Nasal cavity respiratory epithelium epithelial cell of viscerocranial mucosa (primary cell): ENCODE results near the gene CSDE1. TPM values are rescaled to one million over a fixed set of nuclear protein-coding genes. Genes with fewer than 3 reads are reported as not detected.

Experiments
- total RNA-seq: library from RNA; depleted of rRNA; stranded (reverse); fragments of >200 nt; gene quantifications from 2 replicates; pipeline ENCODE4 v1.2.3, GENCODE V29; 2014

The CSDE1 gene
- 979 and 1,088 TPM in 2 replicates for total RNA-seq

DNA sequence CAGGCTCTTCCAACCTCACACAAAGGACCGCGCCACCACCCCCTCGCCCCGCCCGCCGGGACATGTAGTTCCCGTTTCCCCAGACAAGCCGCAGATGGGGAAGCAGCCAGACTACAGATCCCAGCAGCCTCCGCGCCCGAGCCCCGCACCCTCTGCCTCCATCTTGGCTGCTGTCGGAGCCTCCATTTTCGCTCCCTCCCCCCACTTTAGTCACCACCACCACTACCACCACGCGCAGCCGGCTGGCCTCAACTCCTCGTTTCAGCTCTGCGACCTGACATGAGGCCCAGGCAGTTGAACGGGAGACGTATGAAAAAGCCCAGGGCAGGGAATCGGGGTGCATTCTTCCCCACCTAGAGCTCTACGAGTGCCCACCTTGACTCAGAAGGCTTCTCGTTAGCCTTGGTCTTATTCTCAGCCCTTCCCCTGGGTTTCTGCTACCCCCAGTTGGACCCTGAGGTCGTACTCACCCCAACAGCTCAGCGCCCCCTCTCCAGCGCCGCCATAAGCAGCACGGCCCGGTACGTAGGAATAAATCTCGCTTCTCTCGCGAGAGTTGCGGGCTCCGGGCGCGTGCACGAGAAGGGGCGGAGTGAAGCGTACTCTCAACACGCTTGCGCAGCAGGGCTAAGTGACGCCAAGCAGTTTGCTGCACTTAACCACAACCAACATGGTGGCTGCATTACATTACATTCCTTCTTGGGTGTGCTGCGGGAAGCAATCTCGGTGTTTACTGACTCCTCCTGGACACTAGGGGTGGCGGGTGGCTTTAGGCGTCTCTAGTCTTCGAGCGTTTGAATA is at the start of gene CSDE1:
Gene CSDE1 (minus strand): TSS at position 530 of the 801 bp plus-strand sequence. CDS start 18,094 bp downstream, outside the sequence.

DNA sequence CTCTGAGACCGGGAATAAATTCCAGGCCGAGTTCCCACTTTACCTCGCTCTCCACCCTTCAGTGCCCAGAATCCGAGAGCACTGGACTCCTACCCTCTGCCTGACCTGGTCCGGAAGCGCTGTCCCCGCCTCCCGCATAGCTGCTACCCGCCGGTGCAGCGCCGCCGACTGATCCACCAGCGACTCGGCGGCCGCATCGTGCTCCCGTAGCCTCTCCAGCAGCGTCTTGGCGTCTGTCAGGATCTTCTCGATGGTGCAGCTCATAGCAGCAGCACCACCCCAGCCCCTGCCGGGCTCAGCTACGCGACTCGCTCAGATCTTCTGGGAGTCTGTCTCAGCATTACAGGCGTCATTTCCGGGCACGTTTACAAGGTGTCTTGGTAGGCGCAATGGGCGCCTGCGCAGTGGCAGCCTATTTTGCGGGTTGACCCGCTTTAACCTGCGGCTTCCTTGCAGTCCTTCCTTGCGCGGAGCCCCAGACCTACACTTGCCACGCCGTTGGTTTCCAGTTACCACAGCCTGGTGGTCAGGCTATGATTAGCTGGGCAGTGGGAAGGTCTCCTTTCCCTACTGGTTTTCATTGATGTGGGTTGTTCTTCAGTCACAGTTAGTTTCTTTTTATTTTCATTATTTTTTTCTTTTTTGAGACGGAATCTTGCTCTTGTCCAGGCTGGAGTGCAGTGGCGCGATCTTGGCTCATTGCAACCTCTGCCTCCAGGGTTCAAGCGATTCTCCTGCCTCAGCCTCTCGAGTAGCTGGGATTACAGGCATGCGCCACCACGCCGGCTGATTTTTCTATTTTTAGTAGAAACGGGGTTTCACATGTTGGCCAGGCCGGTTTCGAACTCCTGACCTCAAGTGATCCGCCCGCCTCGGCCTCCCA is 22.8 kb upstream of the CSDE1 start, which contains the start of gene SIKE1:
Gene SIKE1 (minus strand): TSS at position 342 of the 883 bp plus-strand sequence. CDS start 78 bp downstream, at position 264.

DNA sequence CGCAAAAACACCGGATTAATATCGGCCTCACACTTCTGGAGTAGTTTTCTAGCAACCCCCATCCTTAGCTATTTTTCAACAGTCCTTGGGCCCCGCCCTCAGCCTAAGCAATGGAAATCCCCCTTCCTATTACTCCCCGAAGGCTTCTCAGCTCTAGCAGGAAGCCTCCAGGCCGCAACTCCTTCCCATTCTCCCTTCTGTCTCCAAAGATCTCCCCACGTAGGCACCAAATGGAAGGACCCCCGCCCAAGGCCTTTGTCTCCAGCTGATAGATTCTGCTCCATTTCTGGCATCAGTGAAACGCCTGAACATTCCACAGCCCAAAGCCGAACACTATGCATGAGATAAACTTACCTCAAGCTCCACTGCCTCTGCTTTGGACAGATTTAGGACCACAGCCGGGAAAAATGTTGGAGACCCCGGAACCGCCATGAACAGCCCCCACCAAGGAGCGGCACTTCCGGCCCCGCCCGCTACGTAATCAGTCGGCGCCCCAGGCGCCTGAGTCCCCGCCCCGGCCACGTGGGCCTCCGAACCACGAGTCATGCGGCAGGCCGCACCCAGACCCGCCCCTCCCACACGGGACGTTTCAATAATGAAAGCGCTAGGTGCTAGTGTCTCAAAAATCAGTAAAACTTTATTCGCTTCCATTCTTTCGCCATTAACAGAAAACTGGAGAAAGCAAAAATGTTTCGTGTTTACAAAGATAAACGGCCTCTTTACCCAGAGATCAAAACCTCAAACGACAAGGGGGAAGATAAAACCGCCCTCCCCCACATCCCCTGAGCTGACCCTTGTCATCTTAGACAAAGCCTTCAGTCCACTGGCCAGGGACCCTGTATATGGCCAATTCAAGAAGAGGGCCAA is 41.2 kb downstream of the CSDE1 start, which contains the start of gene NRAS:
Gene NRAS (minus strand): TSS at position 468 of the 867 bp plus-strand sequence. CDS start 611 bp downstream, outside the sequence.

DNA sequence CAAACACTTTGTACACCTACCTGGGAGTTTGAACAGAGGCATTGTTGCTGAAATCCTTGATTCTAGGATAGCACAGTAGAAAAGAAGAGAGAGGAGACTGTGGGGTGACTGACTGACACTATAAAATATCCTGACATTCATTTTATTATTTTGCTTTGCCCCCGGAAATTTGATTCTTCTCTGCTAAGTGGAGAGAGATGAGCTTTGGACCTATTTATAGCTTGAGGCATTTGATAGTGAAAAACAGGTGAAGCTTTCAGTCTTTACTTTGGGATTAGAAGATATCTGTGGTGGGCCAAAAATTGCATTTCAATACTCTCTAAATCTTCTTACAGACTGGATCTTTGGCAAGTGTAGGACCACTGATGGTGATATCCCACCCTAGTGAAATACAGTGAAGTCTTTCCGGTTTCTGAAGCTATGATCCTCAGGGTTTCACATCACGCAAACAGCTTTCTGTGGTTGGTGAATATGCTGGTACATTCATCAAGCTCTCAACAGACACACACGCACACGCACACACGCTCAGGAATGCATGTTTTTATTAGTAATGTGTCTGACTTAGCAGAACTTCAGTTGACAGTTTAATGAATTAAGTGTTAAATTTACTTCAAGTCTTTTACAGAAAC is 62.2 kb downstream of the CSDE1 start, which contains the start of gene AMPD1:
Gene AMPD1 (minus strand): TSS at position 117 of the 629 bp plus-strand sequence. CDS start 75 bp downstream, at position 42.

DNA sequence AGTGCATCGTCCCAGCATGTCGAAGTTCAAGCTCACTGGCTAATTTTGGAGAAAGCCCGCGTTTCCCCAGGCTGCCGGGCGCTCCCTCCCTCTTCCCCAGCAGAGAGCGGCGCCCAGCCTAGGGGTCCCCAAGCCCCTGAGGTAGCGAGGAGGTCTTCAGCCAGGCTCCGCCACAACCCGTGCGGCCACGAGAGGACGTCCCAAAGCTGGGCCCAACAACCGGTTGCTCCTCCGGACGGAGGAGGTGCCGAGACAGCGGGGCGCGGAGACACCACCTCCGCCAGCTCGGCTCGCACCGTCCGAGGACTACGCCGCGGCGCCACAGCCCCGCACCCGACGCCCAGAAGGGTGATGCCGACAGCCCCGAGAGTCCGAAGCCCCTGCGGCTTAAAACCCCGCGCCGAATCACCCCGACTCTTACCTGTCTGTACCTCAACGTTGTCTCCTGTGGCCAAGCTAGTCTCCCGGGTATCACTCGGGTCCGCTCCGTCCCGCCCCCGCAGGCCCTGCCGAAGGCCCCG is 88.2 kb downstream of the CSDE1 start, which contains the start of gene DENND2C:
Gene DENND2C (minus strand): TSS at position 488 of the 521 bp plus-strand sequence. CDS start 44,065 bp downstream, outside the sequence.

Other genes with a start within 250 kb of the CSDE1 start
- 22.9 and 40.3 TPM in 2 replicates for gene TRIM33, start 246.8 kb downstream of the CSDE1 start, total RNA-seq
- 54.8 and 66.0 TPM in 2 replicates for gene BCAS2, start 176.4 kb downstream of the CSDE1 start, total RNA-seq
- gene DENND2C, start 87.9 kb downstream of the CSDE1 start, total RNA-seq: 26.8 and 40.0 TPM in 2 replicates
- not detected in 2 replicates for gene AMPD1, start 62.4 kb downstream of the CSDE1 start, total RNA-seq
- gene NRAS, start 41.2 kb downstream of the CSDE1 start, total RNA-seq: 64.6 and 77.9 TPM in 2 replicates
- 87.8 and 120 TPM in 2 replicates for gene SIKE1, start 22.7 kb upstream of the CSDE1 start, total RNA-seq
- not detected in 2 replicates for gene SYCP1, start 96.9 kb upstream of the CSDE1 start, total RNA-seq